ENCODE measurements around the gene DGKI. TPM values are rescaled to one million over a fixed set of nuclear protein-coding genes. Genes with fewer than 3 reads are reported as not detected.

The DGKI gene
- total and polyA plus RNA-seq, 2 of the 4 experiments (the other 2 are of a cell fraction), result 3.9 to 15.8 TPM

DNA sequence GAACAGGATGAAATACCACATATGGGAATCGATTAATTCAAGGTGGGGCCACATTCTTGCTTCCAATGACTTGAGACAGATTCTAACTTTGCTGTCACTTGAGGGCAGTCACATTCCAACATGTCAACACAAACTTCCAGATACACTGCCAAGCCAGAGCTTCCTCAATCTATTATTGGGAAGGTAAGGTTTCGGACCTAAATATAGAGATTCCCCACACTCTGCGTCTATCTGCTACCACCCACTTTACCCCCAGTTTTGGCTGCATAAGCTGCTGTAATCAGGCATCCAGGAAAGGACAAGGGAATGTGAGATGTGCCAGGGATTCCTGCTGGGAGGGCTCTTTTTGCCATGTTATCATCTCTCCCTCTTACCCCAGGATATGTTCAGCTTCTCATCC lies 20.5 kb upstream of the DGKI start:
- peaks cover 7 to 24% of the 10 kb centered on the region in 2 experiments; a peak in 3 of 4 replicates for H3K79me1 ChIP-seq (ENCODE audit: low read depth in 1 of 2, low read length in 2 of 2)
- H2BK15ac ChIP-seq (ENCODE audit: low read depth, low read length), result no peak overlapping the region
- no TSS peak for BruUV-seq (replicated peaks)
- no peak overlapping the region for H3K18ac ChIP-seq (ENCODE audit: low read depth, low read length)
- in situ Hi-C loops (cut with MboI; ENCODE audit: low sequenced_read_pairs), result no loop called here
- no peak overlapping the region for H2AFZ ChIP-seq (replicated peaks; ENCODE audit: low read length, poor library complexity)
- peaks cover 7% of the 10 kb centered on the region for H3K4me1 ChIP-seq (ENCODE audit: control insufficient read depth, insufficient read depth, low read length)
- DNase-seq (no peak), ATAC-seq (ENCODE audit: low read depth) (no peak)
- H3K27me3 ChIP-seq (ENCODE audit: control insufficient read depth, insufficient read depth, low read length), result no peaks in the 10 kb centered on the region
- no peak overlapping the region for H2BK20ac ChIP-seq (ENCODE audit: low read depth, low read length)
- TF ChIP-seq, protein P1, sequence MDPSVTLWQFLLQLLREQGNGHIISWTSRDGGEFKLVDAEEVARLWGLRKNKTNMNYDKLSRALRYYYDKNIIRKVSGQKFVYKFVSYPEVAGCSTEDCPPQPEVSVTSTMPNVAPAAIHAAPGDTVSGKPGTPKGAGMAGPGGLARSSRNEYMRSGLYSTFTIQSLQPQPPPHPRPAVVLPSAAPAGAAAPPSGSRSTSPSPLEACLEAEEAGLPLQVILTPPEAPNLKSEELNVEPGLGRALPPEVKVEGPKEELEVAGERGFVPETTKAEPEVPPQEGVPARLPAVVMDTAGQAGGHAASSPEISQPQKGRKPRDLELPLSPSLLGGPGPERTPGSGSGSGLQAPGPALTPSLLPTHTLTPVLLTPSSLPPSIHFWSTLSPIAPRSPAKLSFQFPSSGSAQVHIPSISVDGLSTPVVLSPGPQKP (IDR thresholded peaks at IDR 0.05; ENCODE audit: borderline replicate concordance, low read depth, low read length), result no peak
- TF ChIP-seq, protein P2, sequence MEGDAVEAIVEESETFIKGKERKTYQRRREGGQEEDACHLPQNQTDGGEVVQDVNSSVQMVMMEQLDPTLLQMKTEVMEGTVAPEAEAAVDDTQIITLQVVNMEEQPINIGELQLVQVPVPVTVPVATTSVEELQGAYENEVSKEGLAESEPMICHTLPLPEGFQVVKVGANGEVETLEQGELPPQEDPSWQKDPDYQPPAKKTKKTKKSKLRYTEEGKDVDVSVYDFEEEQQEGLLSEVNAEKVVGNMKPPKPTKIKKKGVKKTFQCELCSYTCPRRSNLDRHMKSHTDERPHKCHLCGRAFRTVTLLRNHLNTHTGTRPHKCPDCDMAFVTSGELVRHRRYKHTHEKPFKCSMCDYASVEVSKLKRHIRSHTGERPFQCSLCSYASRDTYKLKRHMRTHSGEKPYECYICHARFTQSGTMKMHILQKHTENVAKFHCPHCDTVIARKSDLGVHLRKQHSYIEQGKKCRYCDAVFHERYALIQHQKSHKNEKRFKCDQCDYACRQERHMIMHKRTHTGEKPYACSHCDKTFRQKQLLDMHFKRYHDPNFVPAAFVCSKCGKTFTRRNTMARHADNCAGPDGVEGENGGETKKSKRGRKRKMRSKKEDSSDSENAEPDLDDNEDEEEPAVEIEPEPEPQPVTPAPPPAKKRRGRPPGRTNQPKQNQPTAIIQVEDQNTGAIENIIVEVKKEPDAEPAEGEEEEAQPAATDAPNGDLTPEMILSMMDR (conservative IDR thresholded peaks at IDR 0.05; ENCODE audit: low read depth, low read length), result no peak
- no peak for TF ChIP-seq MAZ (IDR thresholded peaks at IDR 0.05; ENCODE audit: borderline replicate concordance, low read depth, low read length)
- no peak for TF ChIP-seq NFE2L2 (IDR thresholded peaks at IDR 0.05; ENCODE audit: low read depth, low read length)
- TF ChIP-seq MAFK (IDR thresholded peaks at IDR 0.05; ENCODE audit: low read depth, low read length), result no peak
- no peak for TF ChIP-seq RFX5 (IDR thresholded peaks at IDR 0.05; ENCODE audit: low read depth, low read length)
- TF ChIP-seq FOS (IDR thresholded peaks at IDR 0.05; ENCODE audit: low read depth, low read length), result no peak
- TF ChIP-seq RAD21 (IDR thresholded peaks at IDR 0.05; ENCODE audit: low read length), result no peak
- TF ChIP-seq CEBPB (IDR thresholded peaks at IDR 0.05; ENCODE audit: low read depth, low read length), result no peak
- no peak for TF ChIP-seq POLR2A (IDR thresholded peaks at IDR 0.05; ENCODE audit: low read depth, low read length)
- TF ChIP-seq RCOR1 (IDR thresholded peaks at IDR 0.05; ENCODE audit: insufficient replicate concordance, low read length), result no peak
- no peak for TF ChIP-seq CHD1 (IDR thresholded peaks at IDR 0.05; ENCODE audit: low read depth, low read length)
- TF ChIP-seq, protein P3, sequence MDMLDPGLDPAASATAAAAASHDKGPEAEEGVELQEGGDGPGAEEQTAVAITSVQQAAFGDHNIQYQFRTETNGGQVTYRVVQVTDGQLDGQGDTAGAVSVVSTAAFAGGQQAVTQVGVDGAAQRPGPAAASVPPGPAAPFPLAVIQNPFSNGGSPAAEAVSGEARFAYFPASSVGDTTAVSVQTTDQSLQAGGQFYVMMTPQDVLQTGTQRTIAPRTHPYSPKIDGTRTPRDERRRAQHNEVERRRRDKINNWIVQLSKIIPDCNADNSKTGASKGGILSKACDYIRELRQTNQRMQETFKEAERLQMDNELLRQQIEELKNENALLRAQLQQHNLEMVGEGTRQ (IDR thresholded peaks at IDR 0.05; ENCODE audit: low read depth, low read length), result no peak
- no peak overlapping the region for H3K27ac ChIP-seq (ENCODE audit: insufficient read depth, low read length)
- H2BK5ac ChIP-seq (ENCODE audit: low read depth, low read length, poor library complexity, severe bottlenecking), result no peak overlapping the region
- ChIA-PET POLR2A (ENCODE audit: unreplicated experiment) (no interaction called here), CTCF (no interaction called here)
- no peak overlapping the region for H3K4me3 ChIP-seq (ENCODE audit: insufficient read depth, low read depth, low read length)
- H2AK9ac ChIP-seq (replicated peaks; ENCODE audit: low read depth, low read length, poor library complexity), result no peak overlapping the region
- no peak overlapping the region for H4K8ac ChIP-seq (ENCODE audit: low read depth in 2 of 2, low read length in 2 of 2)
- H3K4me2 ChIP-seq (ENCODE audit: low read depth, low read length), result no peak overlapping the region
- intact Hi-C loops (cut with micrococcal nuclease), result no loop called here
- H4K20me1 ChIP-seq (ENCODE audit: insufficient read depth, low read length), result peaks cover 4% of the 10 kb centered on the region; the same call in 1 of the 2 replicates
- WGBS, 2 experiments (ENCODE audit: extremely low coverage in 2 of 2, insufficient read length in 1 of 2), result 100% methylated on average over 1 of the region's 3 CpGs; no CpG with 5 or more reads in 1 of the 2 experiments
- no peak overlapping the region for H4K91ac ChIP-seq (ENCODE audit: insufficient read depth, low read depth, low read length)
- dilution Hi-C loops (cut with HindIII; ENCODE audit: low sequenced_read_pairs, unreplicated experiment), result no loop called here
- no peak overlapping the region for H3K56ac ChIP-seq (ENCODE audit: extremely low read depth, insufficient read depth, low read length)
- peaks cover 12% of the 10 kb centered on the region for H3K9me1 ChIP-seq (ENCODE audit: insufficient read depth, low read length)
- peaks cover 19% of the 10 kb centered on the region for H3K36me3 ChIP-seq (ENCODE audit: control insufficient read depth, insufficient read depth, low read length)
- no peak overlapping the region for H3K23ac ChIP-seq (ENCODE audit: low read depth, low read length)
- H3K9ac ChIP-seq (ENCODE audit: low read depth, low read length), result no peak overlapping the region
- no peak overlapping the region for H3K4ac ChIP-seq (ENCODE audit: low read depth, low read length)
- no peak overlapping the region for H3K14ac ChIP-seq (replicated peaks; ENCODE audit: low read depth, low read length)
- no peak overlapping the region for H2BK120ac ChIP-seq (ENCODE audit: low read depth, low read length)
- H2AK5ac ChIP-seq (ENCODE audit: low read depth, low read length), result no peak overlapping the region
- H3K9me3 ChIP-seq (ENCODE audit: control insufficient read depth, insufficient read depth, low read length), result no peaks in the 10 kb centered on the region
- H4K5ac ChIP-seq (ENCODE audit: low read depth, low read length), result no peak overlapping the region
